ENCODE results near the gene ARHGAP10.
A peak's percentile ranks its signal among the peaks of the same experiment; 100 is the strongest.

ARHGAP10 gene

DNA sequence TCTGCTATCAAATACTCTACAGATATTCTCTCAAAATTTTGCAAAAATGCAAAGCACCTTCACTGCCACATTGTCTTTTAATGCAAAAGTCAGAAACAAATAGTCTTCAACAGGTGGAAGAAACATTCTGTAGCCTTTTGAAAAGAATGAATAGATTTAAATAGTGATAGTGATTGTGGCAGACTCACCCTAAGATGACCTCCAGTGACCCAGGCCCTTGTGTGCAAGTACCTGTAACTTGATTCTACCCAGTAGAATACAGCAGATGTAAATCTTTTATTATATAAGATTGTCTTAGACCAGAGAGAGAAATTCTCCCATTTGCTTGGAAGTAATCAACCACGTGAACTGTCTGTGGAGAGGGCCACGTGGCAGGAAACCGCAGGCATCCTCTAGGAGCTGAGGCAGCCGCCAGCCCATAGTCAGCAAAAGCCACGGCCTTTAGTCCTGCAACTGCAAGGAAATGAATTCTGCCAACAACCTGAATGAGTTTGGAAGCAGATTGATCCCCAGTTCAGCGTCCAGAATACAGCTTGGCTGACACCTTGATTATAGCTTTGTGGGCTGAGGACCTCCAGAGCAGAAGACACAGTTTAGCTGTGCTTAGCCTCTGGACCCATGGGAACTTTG lies 272.5 kb downstream of the ARHGAP10 start:
- Histone ChIP-seq H4K20me1 (ENCODE audit: insufficient read depth, low read length) (0 out of 2 replicates have a peak, but pooled peaks cover 2% of the 10 kb centered on the region), H2AFZ (ENCODE audit: low read depth, low read length) (no peak overlapping the region), H3K27ac (ENCODE audit: low read length) (no peak overlapping the region), H3K4me3 (ENCODE audit: low read depth in 1 of 2, low read length in 2 of 2) (no peak overlapping the region), H3K9me3 (ENCODE audit: insufficient read depth, low read length, severe bottlenecking) (no peaks in the 10 kb centered on the region), H3K4me2 (ENCODE audit: insufficient read depth, low read length) (no peak overlapping the region), H3K36me3 (ENCODE audit: insufficient read depth, low read length) (no peaks in the 10 kb centered on the region), H3K4me1 (ENCODE audit: insufficient read depth, low read length) (peaks cover 7% of the 10 kb centered on the region; the same call in 1 of the 2 replicates), H3K79me2 (ENCODE audit: insufficient read depth, low read length) (no peaks in the 10 kb centered on the region), H3K27me3 (ENCODE audit: insufficient read depth, low read length, poor library complexity) (no peaks in the 10 kb centered on the region), H3K9ac (ENCODE audit: low read depth, low read length) (no peak overlapping the region)
- no peak for TF ChIP-seq EZH2 (IDR thresholded peaks at IDR 0.05; ENCODE audit: borderline replicate concordance, low read depth, low read length, severe bottlenecking)
- ATAC-seq (ENCODE audit: insufficient read depth, low read depth) (peak; percentile 87), DNase-seq (peak; percentile 33)

DNA sequence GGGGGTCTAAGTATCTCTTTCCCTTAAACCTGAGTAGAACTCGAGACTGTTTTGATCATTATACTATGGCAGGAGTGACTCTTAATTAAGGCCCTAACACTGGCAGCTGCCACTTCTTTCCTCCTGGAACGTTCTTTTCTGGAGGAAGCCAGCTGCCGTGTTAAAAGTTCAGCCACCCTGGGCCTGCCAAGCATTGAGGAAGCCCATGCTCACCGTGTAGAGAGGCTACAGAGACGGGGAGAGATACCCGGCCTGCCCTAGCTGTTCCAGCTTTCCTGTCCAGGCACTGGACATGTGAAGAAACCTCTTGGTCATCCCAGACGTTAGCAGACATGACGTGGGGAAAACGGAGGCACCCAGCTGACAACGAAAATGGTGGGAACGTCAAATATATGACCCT lies 274.1 kb downstream of the ARHGAP10 start:
- no peaks in the 10 kb centered on the region for H3K36me3 ChIP-seq (ENCODE audit: insufficient read depth, low read length)
- H3K9ac ChIP-seq (ENCODE audit: low read depth, low read length): no peak overlapping the region
- DNase-seq: no peak
- TF ChIP-seq EZH2 (IDR thresholded peaks at IDR 0.05; ENCODE audit: borderline replicate concordance, low read depth, low read length, severe bottlenecking): no peak
- TF ChIP-seq, protein P1, sequence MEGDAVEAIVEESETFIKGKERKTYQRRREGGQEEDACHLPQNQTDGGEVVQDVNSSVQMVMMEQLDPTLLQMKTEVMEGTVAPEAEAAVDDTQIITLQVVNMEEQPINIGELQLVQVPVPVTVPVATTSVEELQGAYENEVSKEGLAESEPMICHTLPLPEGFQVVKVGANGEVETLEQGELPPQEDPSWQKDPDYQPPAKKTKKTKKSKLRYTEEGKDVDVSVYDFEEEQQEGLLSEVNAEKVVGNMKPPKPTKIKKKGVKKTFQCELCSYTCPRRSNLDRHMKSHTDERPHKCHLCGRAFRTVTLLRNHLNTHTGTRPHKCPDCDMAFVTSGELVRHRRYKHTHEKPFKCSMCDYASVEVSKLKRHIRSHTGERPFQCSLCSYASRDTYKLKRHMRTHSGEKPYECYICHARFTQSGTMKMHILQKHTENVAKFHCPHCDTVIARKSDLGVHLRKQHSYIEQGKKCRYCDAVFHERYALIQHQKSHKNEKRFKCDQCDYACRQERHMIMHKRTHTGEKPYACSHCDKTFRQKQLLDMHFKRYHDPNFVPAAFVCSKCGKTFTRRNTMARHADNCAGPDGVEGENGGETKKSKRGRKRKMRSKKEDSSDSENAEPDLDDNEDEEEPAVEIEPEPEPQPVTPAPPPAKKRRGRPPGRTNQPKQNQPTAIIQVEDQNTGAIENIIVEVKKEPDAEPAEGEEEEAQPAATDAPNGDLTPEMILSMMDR (IDR thresholded peaks at IDR 0.05; ENCODE audit: borderline replicate concordance, extremely low read depth, low read length, poor library complexity, severe bottlenecking): no peak
- no peak overlapping the region for H3K4me3 ChIP-seq (ENCODE audit: low read depth in 1 of 2, low read length in 2 of 2)
- H3K4me1 ChIP-seq (ENCODE audit: insufficient read depth, low read length): peaks cover 7% of the 10 kb centered on the region; the same call in 1 of the 2 replicates
- no peak overlapping the region for H3K4me2 ChIP-seq (ENCODE audit: insufficient read depth, low read length)
- no peaks in the 10 kb centered on the region for H3K79me2 ChIP-seq (ENCODE audit: insufficient read depth, low read length)
- no peaks in the 10 kb centered on the region for H3K9me3 ChIP-seq (ENCODE audit: insufficient read depth, low read length, severe bottlenecking)
- no peak for ATAC-seq (ENCODE audit: insufficient read depth, low read depth)
- no peaks in the 10 kb centered on the region for H3K27me3 ChIP-seq (ENCODE audit: insufficient read depth, low read length, poor library complexity)
- no peak overlapping the region for H3K27ac ChIP-seq (ENCODE audit: low read length)
- H2AFZ ChIP-seq (ENCODE audit: low read depth, low read length): no peak overlapping the region
- H4K20me1 ChIP-seq (ENCODE audit: insufficient read depth, low read length): 0 out of 2 replicates have a peak, but pooled peaks cover 2% of the 10 kb centered on the region

DNA sequence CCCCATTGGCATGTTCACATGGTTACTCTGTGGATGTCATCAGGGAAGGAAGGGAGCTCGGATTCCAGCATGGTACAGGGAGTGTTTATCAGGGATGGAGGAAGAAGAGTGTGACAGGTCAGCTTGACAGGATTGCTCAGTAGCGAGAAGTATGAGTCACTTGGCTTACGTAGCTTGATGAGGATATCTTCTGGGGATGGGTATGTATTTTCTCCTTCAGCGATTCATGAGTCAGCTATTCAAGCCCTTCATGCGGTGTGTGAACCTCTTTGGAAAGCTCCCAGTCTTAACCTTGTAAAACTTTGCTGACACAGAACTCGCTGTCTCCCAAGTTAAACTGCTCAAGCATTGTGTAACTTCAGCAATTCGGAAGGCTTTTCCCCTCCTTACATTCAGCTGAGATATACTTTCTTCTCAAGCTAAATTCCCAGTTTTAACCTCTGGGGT lies 275.4 kb downstream of the ARHGAP10 start:
- DNase-seq: no peak
- H4K20me1 ChIP-seq (ENCODE audit: insufficient read depth, low read length): 0 out of 2 replicates have a peak, but pooled peaks cover 2% of the 10 kb centered on the region
- H2AFZ ChIP-seq (ENCODE audit: low read depth, low read length): no peak overlapping the region
- H3K4me3 ChIP-seq (ENCODE audit: low read depth in 1 of 2, low read length in 2 of 2): no peak overlapping the region
- H3K9me3 ChIP-seq (ENCODE audit: insufficient read depth, low read length, severe bottlenecking): no peaks in the 10 kb centered on the region
- no peak overlapping the region for H3K4me2 ChIP-seq (ENCODE audit: insufficient read depth, low read length)
- H3K36me3 ChIP-seq (ENCODE audit: insufficient read depth, low read length): no peaks in the 10 kb centered on the region
- H3K27ac ChIP-seq (ENCODE audit: low read length): no peak overlapping the region
- TF ChIP-seq EZH2 (IDR thresholded peaks at IDR 0.05; ENCODE audit: borderline replicate concordance, low read depth, low read length, severe bottlenecking): no peak
- TF ChIP-seq, protein P1 (IDR thresholded peaks at IDR 0.05; ENCODE audit: borderline replicate concordance, extremely low read depth, low read length, poor library complexity, severe bottlenecking): no peak
- H3K4me1 ChIP-seq (ENCODE audit: insufficient read depth, low read length): peaks cover 7% of the 10 kb centered on the region; the same call in 1 of the 2 replicates
- no peak for ATAC-seq (ENCODE audit: insufficient read depth, low read depth)
- H3K9ac ChIP-seq (ENCODE audit: low read depth, low read length): no peak overlapping the region
- no peaks in the 10 kb centered on the region for H3K27me3 ChIP-seq (ENCODE audit: insufficient read depth, low read length, poor library complexity)
- no peaks in the 10 kb centered on the region for H3K79me2 ChIP-seq (ENCODE audit: insufficient read depth, low read length)

DNA sequence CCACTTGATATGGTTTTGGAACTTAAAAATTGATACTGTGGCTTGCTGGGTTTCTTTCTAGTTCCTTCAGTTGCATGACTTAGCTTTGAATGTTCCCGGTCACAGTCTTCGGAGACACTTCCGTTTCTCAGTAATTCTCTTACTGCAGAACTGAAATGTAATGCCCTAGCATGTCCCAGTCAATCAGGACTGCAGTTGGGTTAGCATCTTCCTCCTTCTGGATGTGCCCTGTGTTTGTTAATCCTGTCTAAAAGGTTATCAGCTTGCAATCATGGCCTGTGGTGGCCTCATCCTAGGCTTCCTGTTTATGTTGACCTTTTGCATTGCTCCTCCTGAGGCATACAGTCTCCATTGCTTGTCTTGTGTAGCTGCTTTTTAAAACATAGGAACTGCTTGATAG lies 275.9 kb downstream of the ARHGAP10 start:
- Histone ChIP-seq H3K79me2 (ENCODE audit: insufficient read depth, low read length) (no peaks in the 10 kb centered on the region), H3K4me2 (ENCODE audit: insufficient read depth, low read length) (no peak overlapping the region), H3K27me3 (ENCODE audit: insufficient read depth, low read length, poor library complexity) (no peaks in the 10 kb centered on the region), H2AFZ (ENCODE audit: low read depth, low read length) (no peak overlapping the region), H4K20me1 (ENCODE audit: insufficient read depth, low read length) (0 out of 2 replicates have a peak, but pooled peaks cover 2% of the 10 kb centered on the region), H3K4me1 (ENCODE audit: insufficient read depth, low read length) (peaks cover 7% of the 10 kb centered on the region; the same call in 1 of the 2 replicates), H3K9ac (ENCODE audit: low read depth, low read length) (no peak overlapping the region), H3K9me3 (ENCODE audit: insufficient read depth, low read length, severe bottlenecking) (no peaks in the 10 kb centered on the region), H3K36me3 (ENCODE audit: insufficient read depth, low read length) (no peaks in the 10 kb centered on the region), H3K27ac (ENCODE audit: low read length) (no peak overlapping the region), H3K4me3 (ENCODE audit: low read depth in 1 of 2, low read length in 2 of 2) (no peak overlapping the region)
- TF ChIP-seq, protein P1 (IDR thresholded peaks at IDR 0.05; ENCODE audit: borderline replicate concordance, extremely low read depth, low read length, poor library complexity, severe bottlenecking): no peak
- TF ChIP-seq EZH2 (IDR thresholded peaks at IDR 0.05; ENCODE audit: borderline replicate concordance, low read depth, low read length, severe bottlenecking): no peak
- DNase-seq (no peak), ATAC-seq (ENCODE audit: insufficient read depth, low read depth) (no peak)

All from DND-41 (cell line).